ENCODE measurements around the gene CRADD. TPM values are rescaled to one million over a fixed set of nuclear protein-coding genes. Genes with fewer than 3 reads are reported as not detected.
A peak's percentile ranks its signal among the peaks of the same experiment; 100 is the strongest.
"Not testable (repeated sequence)": the region's sequence is repeated elsewhere in the genome, so short reads cannot be mapped to it uniquely, and the experiment has no call there.

The CRADD gene
- total RNA-seq, 1 donor from 2014 or later = 17.1 TPM

DNA sequence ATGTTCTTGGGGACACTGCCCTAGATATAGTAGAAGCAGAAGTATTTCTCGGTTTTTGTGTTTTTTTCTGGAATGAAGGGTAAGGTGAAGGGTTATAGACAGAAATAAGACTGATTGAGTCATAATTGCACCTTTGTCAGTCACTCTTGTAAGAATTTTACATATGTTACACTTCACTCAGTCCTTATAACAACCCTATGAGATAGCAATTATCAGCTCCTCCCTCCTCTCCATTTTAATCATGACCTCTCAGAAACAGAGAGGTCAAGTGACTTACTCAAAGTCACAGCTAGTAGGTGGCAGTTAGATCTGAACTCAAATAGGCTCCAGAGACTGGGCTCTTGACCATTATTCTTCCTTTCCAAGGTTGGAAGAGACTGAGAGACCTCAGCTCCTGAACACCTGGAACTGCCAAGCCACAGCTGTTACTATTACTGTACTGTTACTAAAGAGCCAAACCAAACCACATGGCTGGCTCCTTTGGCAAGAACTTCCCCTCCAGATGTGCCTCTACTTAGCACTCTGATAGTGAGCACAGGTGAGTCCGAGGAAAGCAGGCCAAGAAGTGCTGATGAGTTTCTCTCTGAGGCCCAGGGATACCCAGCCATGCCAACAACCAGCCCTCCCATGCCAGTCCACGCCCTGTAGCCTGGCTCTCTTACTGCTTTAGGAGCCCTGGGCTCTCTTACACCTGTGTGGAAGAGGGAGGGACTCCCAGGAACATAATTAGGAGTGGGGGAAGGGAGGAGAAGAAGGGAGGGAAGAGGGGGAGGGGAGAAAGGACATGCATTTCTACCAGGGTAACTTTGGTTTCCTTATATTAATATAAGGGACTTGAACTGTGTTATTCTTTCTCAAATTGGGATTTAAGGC lies 121.3 kb downstream of the CRADD start:
- intact Hi-C loops (cut with DNase I) = no loop called here
- Histone ChIP-seq H3K36me3 (no peaks in the 10 kb centered on the region), H3K4me1 (peaks cover 11% of the 10 kb centered on the region), H3K27ac (no peak overlapping the region), H3K4me3 (no peak overlapping the region), H3K9me3 (no peaks in the 10 kb centered on the region), H3K27me3 (no peaks in the 10 kb centered on the region)
- ATAC-seq = peak; percentile 24
- TF ChIP-seq CTCF (IDR thresholded peaks at IDR 0.05) = no peak
- DNase-seq = no peak

- peak; percentile 67 for ATAC-seq
- H3K27ac ChIP-seq, H3K4me3 ChIP-seq: not testable (repeated sequence)
Observed at GRCh38 chr12:93801666-93802065, 124.5 kb downstream of the CRADD start.

GRCh38 chr12:93802293-93802692 lies 125.1 kb downstream of the CRADD start:
- H3K9me3 ChIP-seq = no peaks in the 10 kb centered on the region
- H3K36me3 ChIP-seq = no peaks in the 10 kb centered on the region
- no peak for TF ChIP-seq CTCF (IDR thresholded peaks at IDR 0.05)
- H3K4me3 ChIP-seq = no peak overlapping the region
- H3K27ac ChIP-seq = no peak overlapping the region
- DNase-seq (no peak), ATAC-seq (no peak)
- H3K27me3 ChIP-seq = no peaks in the 10 kb centered on the region
- intact Hi-C loops (cut with DNase I) = no loop called here
- peaks cover 14% of the 10 kb centered on the region for H3K4me1 ChIP-seq

More at GRCh38 chr12:93801666-93802065, 124.5 kb downstream of the CRADD start:
- H3K9me3 ChIP-seq; intact Hi-C loops (cut with DNase I); DNase-seq; H3K36me3 ChIP-seq; H3K27me3 ChIP-seq: not testable (repeated sequence)
- H3K4me1 ChIP-seq = peaks cover 14% of the 10 kb centered on the region

DNA sequence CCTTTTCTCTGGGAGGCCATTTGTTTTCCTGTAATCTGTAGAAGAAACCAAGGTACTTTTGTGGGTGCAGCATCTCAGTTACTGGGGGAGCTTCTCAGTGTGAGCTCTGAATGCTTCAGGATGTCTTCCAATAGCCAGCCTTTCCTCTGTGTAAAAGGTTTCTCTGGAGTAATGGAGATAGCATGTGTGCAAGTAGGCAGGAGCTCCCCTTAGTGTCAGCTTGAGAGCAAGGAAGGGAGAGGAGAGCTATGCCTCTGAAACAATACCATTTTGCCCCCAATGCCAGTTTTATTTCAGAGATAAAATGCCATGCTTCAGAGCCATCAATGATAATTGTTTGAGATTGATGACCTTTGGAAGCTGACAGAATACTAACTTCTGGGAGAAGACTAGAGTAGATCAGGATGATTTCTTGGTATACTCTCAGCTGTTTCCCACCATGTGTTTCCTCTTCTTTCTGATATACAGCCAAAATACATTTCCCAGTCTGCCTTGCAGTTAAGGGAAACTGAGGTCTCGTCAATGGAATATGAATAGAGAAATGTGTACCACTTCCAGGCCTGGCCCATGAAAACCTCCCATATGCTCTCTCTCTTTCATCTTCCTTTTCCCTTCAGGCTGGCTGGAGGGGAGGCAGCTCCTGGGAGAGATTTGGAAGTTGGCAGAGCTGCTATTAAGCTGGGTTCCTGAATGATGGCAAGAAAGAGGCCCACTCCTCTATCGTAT lies 125.7 kb downstream of the CRADD start:
- no peak for TF ChIP-seq CTCF (IDR thresholded peaks at IDR 0.05)
- DNase-seq (no peak), ATAC-seq (peak; percentile 37)
- Histone ChIP-seq H3K27me3 (no peaks in the 10 kb centered on the region), H3K36me3 (no peaks in the 10 kb centered on the region), H3K27ac (peak overlapping the region; percentile 59), H3K4me3 (no peak overlapping the region), H3K4me1 (peaks cover 14% of the 10 kb centered on the region), H3K9me3 (no peaks in the 10 kb centered on the region)
- intact Hi-C loops (cut with DNase I) = no loop called here

DNA sequence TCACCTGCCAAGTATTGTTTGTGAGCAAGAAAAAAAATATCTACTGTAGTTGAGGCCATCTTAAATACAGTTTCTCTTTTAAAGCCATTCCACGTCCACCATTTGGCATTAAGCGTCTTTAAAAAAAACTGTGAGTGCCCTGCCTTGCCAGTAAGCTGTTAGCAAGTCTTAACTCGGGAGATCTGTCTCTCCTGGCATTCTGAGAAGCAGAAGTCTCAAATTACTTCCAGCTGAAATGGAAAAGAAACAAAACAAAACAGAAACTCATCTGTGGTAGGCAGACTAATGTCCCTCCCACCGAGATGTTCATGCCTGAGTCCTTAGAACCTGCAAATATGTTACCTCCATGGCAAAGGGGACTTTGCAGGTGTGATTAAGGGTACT lies 126.2 kb downstream of the CRADD start:
- H3K36me3 ChIP-seq = no peaks in the 10 kb centered on the region

More for the DNA sequence above, 126.2 kb downstream of the CRADD start:
- DNase-seq (no peak), ATAC-seq (no peak)
- TF ChIP-seq CTCF (IDR thresholded peaks at IDR 0.05) = no peak
- Histone ChIP-seq H3K27me3 (no peaks in the 10 kb centered on the region), H3K4me3 (no peak overlapping the region), H3K4me1 (peaks cover 14% of the 10 kb centered on the region), H3K9me3 (no peaks in the 10 kb centered on the region), H3K27ac (peak overlapping the region; percentile 59)
- intact Hi-C loops (cut with DNase I) = no loop called here

Measured in upper lobe of right lung (tissue), 1 donor.